IMR-90 (cell line): Measurements from ENCODE around the gene NMNAT3. TPM values are rescaled to one million over a fixed set of nuclear protein-coding genes. Genes with fewer than 3 reads are reported as not detected.

Experiments used
- ATAC-seq: fragments of 200-7000 bp; cut with Tn5 transposase; 2 replicates; pipeline ENCODE4 v1.9.1; 2020; ENCODE audit warnings: low read depth, mild to moderate bottlenecking, moderate library complexity
- BruUV-seq: library from RNA; stranded (reverse); fragments of 400-500 nt; replicated peaks from 2 replicates; lab custom pipeline; 2021; lab: Mats Ljungman, UMichigan
- CTCF ChIA-PET: fragments of 300-600 bp; formaldehyde crosslinking; extraction: SDS; loops from one replicate; lab custom pipeline; 2021; ENCODE audit warnings: antibody characterized with exemption; lab: Yijun Ruan, JAX
- POLR2A ChIA-PET: fragments of 300-600 bp; sonication (Branson Sonifier 250); formaldehyde crosslinking; loops from one replicate; lab custom pipeline; 2022; ENCODE audit warnings: antibody characterized with exemption; ENCODE audit not compliant: unreplicated experiment; lab: Charles Lee
- DNase-seq: peaks from one replicate; pipeline ENCODE4 v3.0.0; 2013
- H2AFZ ChIP-seq: replicated peaks from 2 replicates; pipeline ENCODE3; 2013; ENCODE audit warnings: low read length, mild to moderate bottlenecking; ENCODE audit not compliant: poor library complexity
- H2AK5ac ChIP-seq: 2 replicates; pipeline ENCODE4 v1.6.1; 2013; ENCODE audit warnings: low read depth, low read length, inconsistent platforms
- H2AK9ac ChIP-seq: replicated peaks from 2 replicates; pipeline ENCODE3; 2013; ENCODE audit warnings: mild to moderate bottlenecking, low read depth, low read length, moderate library complexity; ENCODE audit not compliant: poor library complexity
- H2BK120ac ChIP-seq: 2 replicates; pipeline ENCODE4 v1.6.1; 2013; ENCODE audit warnings: low read depth, low read length, inconsistent platforms
- H2BK15ac ChIP-seq: 3 replicates; pipeline ENCODE4 v1.6.1; 2013; ENCODE audit warnings: low read depth, low read length, inconsistent platforms
- H2BK20ac ChIP-seq: 2 replicates; pipeline ENCODE4 v1.6.1; 2013; ENCODE audit warnings: low read depth, mild to moderate bottlenecking, inconsistent platforms, low read length, moderate library complexity
- H2BK5ac ChIP-seq: 2 replicates; pipeline ENCODE4 v1.6.1; 2013; ENCODE audit warnings: mild to moderate bottlenecking, low read depth, low read length, inconsistent platforms; ENCODE audit not compliant: poor library complexity, severe bottlenecking
- H3K14ac ChIP-seq: replicated peaks from 2 replicates; pipeline ENCODE4 v1.6.1; 2013; ENCODE audit warnings: low read depth, low read length, inconsistent platforms
- H3K18ac ChIP-seq: 2 replicates; pipeline ENCODE4 v1.6.1; 2013; ENCODE audit warnings: low read depth, low read length, control low read depth
- H3K23ac ChIP-seq: 2 replicates; pipeline ENCODE4 v1.6.1; 2013; ENCODE audit warnings: low read depth, low read length, inconsistent platforms
- H3K27ac ChIP-seq: 2 replicates; pipeline ENCODE4 v1.5.1; 2013; ENCODE audit warnings: mild to moderate bottlenecking, control low read depth, low read length; ENCODE audit not compliant: insufficient read depth
- H3K27me3 ChIP-seq: 2 replicates; pipeline ENCODE4 v1.6.1; 2013; ENCODE audit warnings: low read length; ENCODE audit not compliant: control insufficient read depth, insufficient read depth
- H3K36me3 ChIP-seq: 2 replicates; pipeline ENCODE4 v1.6.1; 2013; ENCODE audit warnings: low read length, mixed read lengths; ENCODE audit not compliant: control insufficient read depth, insufficient read depth
- H3K4ac ChIP-seq: 2 replicates; pipeline ENCODE4 v1.6.1; 2013; ENCODE audit warnings: low read depth, low read length, inconsistent platforms
- H3K4me1 ChIP-seq: 2 replicates; pipeline ENCODE4 v1.6.1; 2013; ENCODE audit warnings: low read length, mixed read lengths; ENCODE audit not compliant: control insufficient read depth, insufficient read depth
- H3K4me2 ChIP-seq: 2 replicates; pipeline ENCODE4 v1.6.1; 2013; ENCODE audit warnings: low read depth, mild to moderate bottlenecking, control low read depth, low read length, moderate library complexity
- H3K4me3 ChIP-seq: 2 replicates; pipeline ENCODE4 v1.5.1; 2013; ENCODE audit warnings: low read depth, mild to moderate bottlenecking, control low read depth, low read length, moderate library complexity; ENCODE audit not compliant: insufficient read depth
- H3K56ac ChIP-seq: 2 replicates; pipeline ENCODE4 v1.6.1; 2013; ENCODE audit warnings: low read length, inconsistent platforms; ENCODE audit not compliant: insufficient read depth; ENCODE audit errors: extremely low read depth
- H3K79me1 ChIP-seq, 2 experiments: 2 replicates each; pipeline ENCODE4 v1.6.1; 2013; ENCODE audit warnings: low read length in 2 of 2, inconsistent platforms in 1 of 2, low read depth in 1 of 2
- H3K9ac ChIP-seq: 2 replicates; pipeline ENCODE4 v1.6.1; 2013; ENCODE audit warnings: low read depth, low read length, control low read depth
- H3K9me1 ChIP-seq: 2 replicates; pipeline ENCODE4 v1.6.1; 2013; ENCODE audit warnings: low read length, inconsistent platforms; ENCODE audit not compliant: insufficient read depth
- H3K9me3 ChIP-seq: 2 replicates; pipeline ENCODE4 v1.6.1; 2013; ENCODE audit warnings: low read length; ENCODE audit not compliant: control insufficient read depth, insufficient read depth
- H4K20me1 ChIP-seq: 2 replicates; pipeline ENCODE4 v1.6.1; 2013; ENCODE audit warnings: low read length, inconsistent platforms; ENCODE audit not compliant: insufficient read depth
- H4K5ac ChIP-seq: 2 replicates; pipeline ENCODE4 v1.6.1; 2013; ENCODE audit warnings: mild to moderate bottlenecking, low read depth, low read length, control low read depth
- H4K8ac ChIP-seq, 2 experiments: 2 replicates each; pipeline ENCODE4 v1.6.1; 2013; ENCODE audit warnings: low read depth in 2 of 2, low read length in 2 of 2, control low read depth in 1 of 2, inconsistent platforms in 1 of 2
- H4K91ac ChIP-seq: 2 replicates; pipeline ENCODE4 v1.6.1; 2013; ENCODE audit warnings: low read depth, low read length, inconsistent platforms; ENCODE audit not compliant: insufficient read depth
- FOS ChIP-seq: fragments of 150-350 bp; IDR thresholded peaks from 2 replicates; pipeline ENCODE4 v1.6.1; 2016; ENCODE audit warnings: low read depth, low read length
- NFE2L2 ChIP-seq: fragments of 150-350 bp; IDR thresholded peaks from 2 replicates; pipeline ENCODE4 v1.6.1; 2016; ENCODE audit warnings: low read depth, mild to moderate bottlenecking, low read length
- RAD21 ChIP-seq: IDR thresholded peaks from 2 replicates; pipeline ENCODE4 v1.6.1; 2012; ENCODE audit warnings: low read length, improper control_type of control experiment
- USF2 ChIP-seq: fragments of 150-350 bp; IDR thresholded peaks from 2 replicates; pipeline ENCODE4 v1.6.1; 2017; ENCODE audit warnings: mild to moderate bottlenecking, antibody characterized with exemption, low read length, low read depth
- WGBS, 2 experiments: methylation state at CpG; one replicate each; pipeline versions ENCODE4 v1.1.5 to v1.1.7; 2013; ENCODE audit warnings: missing lambda C conversion rate in 2 of 2; ENCODE audit not compliant: insufficient read length in 1 of 2; ENCODE audit errors: extremely low coverage in 2 of 2; 5-methylcytosine and 5-hydroxymethylcytosine counted together
- dilution Hi-C: fragments of 300-500 bp; cut with HindIII; formaldehyde crosslinking; loops from one replicate; pipeline ENCODE4 v1.14.3; 2018; ENCODE audit warnings: low sequenced_read_pairs; ENCODE audit not compliant: unreplicated experiment
- in situ Hi-C: fragments of 300-500 bp; cut with MboI; formaldehyde crosslinking; loops from 3 replicates; pipeline ENCODE4 v1.14.3; 2019; ENCODE audit warnings: low sequenced_read_pairs, inconsistent platforms, mixed read lengths
- intact Hi-C: fragments of 100-400 bp; cut with micrococcal nuclease; formaldehyde crosslinking; loops from 2 replicates; pipeline ENCODE4 v1.10.0; 2022
- polyA plus RNA-seq, 3 experiments: library from polyadenylated mRNA; depleted of rRNA; stranded (reverse); fragments of >200 nt; gene quantifications; 2 replicates each; pipeline ENCODE4 v1.2.3, GENCODE V29; 2012; ENCODE audit warnings: low replicate concordance in 1 of 3
- total RNA-seq: library from RNA; depleted of rRNA; stranded (reverse); fragments of >200 nt; gene quantifications from 2 replicates; pipeline ENCODE4 v1.2.3, GENCODE V29; 2012

NMNAT3 gene
- total and polyA plus RNA-seq, 2 of the 4 experiments (the other 2 are of a cell fraction): 0.12 to 0.36 TPM

- Histone ChIP-seq H2BK120ac (no peak overlapping the region), H3K4me3 (no peak overlapping the region), H3K23ac (no peak overlapping the region), H3K9me1 (no peaks in the 10 kb centered on the region), H4K8ac (no peak overlapping the region), H3K9ac (no peak overlapping the region), H3K27me3 (no peaks in the 10 kb centered on the region), H2BK15ac (no peak overlapping the region), H3K9me3 (no peaks in the 10 kb centered on the region), H2AK5ac (no peak overlapping the region), H3K56ac (no peak overlapping the region), H2BK5ac (no peak overlapping the region), H2BK20ac (no peak overlapping the region), H4K5ac (no peak overlapping the region), H3K4me1 (no peaks in the 10 kb centered on the region), H4K20me1 (no peaks in the 10 kb centered on the region), H2AK9ac (no peak overlapping the region), H3K18ac (no peak overlapping the region), H3K4me2 (no peak overlapping the region), H3K36me3 (no peaks in the 10 kb centered on the region), H3K14ac (no peak overlapping the region), H4K91ac (no peak overlapping the region), H3K79me1 (no peaks in the 10 kb centered on the region), H3K27ac (no peak overlapping the region), H3K4ac (no peak overlapping the region), H2AFZ (no peak overlapping the region)
- ChIA-PET POLR2A (no interaction called here), CTCF (no interaction called here)
- dilution Hi-C loops: no loop called here
- 35% methylated on average over 2 of the region's 6 CpGs; no CpG with 5 or more reads in 1 of the 2 experiments for WGBS, 2 experiments
- TF ChIP-seq FOS: no peak
- no peak for TF ChIP-seq USF2
- TF ChIP-seq NFE2L2: no peak
- no peak for TF ChIP-seq RAD21
- no TSS peak for BruUV-seq
- no peak for ATAC-seq
- DNase-seq: no peak
- in situ Hi-C loops: no loop called here
- intact Hi-C loops: loop anchor here (5.0 kb wide), 1 partner anchor 138 kb away; no protein-coding TSS in a partner anchor
Measured at GRCh38 chr3:139654637-139655365, 23.0 kb downstream of the NMNAT3 start.
